Measurements from ENCODE around the gene SLC25A38.
"Not testable (repeated sequence)": the region's sequence is repeated elsewhere in the genome, so short reads cannot be mapped to it uniquely, and the experiment has no call there.

SLC25A38 gene

GRCh38 chr3:39383045-39383880 lies at the start of gene SLC25A38:
SLC25A38 (plus strand) TSS chr3:39383370; CDS start chr3:39383725, 355 bp downstream.
- no peak for DNase-seq

- no peak for DNase-seq
These were observed 49.6 kb upstream of the SLC25A38 start for GRCh38 chr3:39333607-39334006.

- DNase-seq = no peak
These were observed 49.0 kb upstream of the SLC25A38 start for GRCh38 chr3:39334205-39334604.

- no peak for DNase-seq
These were observed 45.0 kb upstream of the SLC25A38 start for GRCh38 chr3:39338201-39338600.

- DNase-seq = no peak
These were observed 44.1 kb upstream of the SLC25A38 start for GRCh38 chr3:39339086-39339485.

- no peak for DNase-seq
These were observed 40.0 kb upstream of the SLC25A38 start for GRCh38 chr3:39343076-39343717.

GRCh38 chr3:39343760-39344159 lies 39.4 kb upstream of the SLC25A38 start:
- no peak for DNase-seq

GRCh38 chr3:39344746-39345344 lies 38.3 kb upstream of the SLC25A38 start:
- no peak for DNase-seq

GRCh38 chr3:39346785-39347585 lies 36.2 kb upstream of the SLC25A38 start:
- peak in 1 of 6 experiments; percentile 9 for DNase-seq

- no peak for DNase-seq
These were observed 35.6 kb upstream of the SLC25A38 start for GRCh38 chr3:39347586-39347876.

- DNase-seq = no peak
These were observed 34.1 kb upstream of the SLC25A38 start for GRCh38 chr3:39349080-39349479.

- DNase-seq = peak in 2 of 6 experiments; percentile 11 to 15
These were observed 32.5 kb upstream of the SLC25A38 start for GRCh38 chr3:39350714-39351113.

GRCh38 chr3:39351134-39351533 lies 32.0 kb upstream of the SLC25A38 start:
- not testable (repeated sequence) for DNase-seq

- DNase-seq = not testable (repeated sequence)
These were observed 29.8 kb upstream of the SLC25A38 start for GRCh38 chr3:39353168-39353927.

GRCh38 chr3:39358333-39358732 lies 24.8 kb upstream of the SLC25A38 start:
- DNase-seq = peak in 3 of 6 experiments; percentile 4 to 17 (median 6)

- DNase-seq = peak in 4 of 6 experiments; percentile 1 to 15 (median 4)
These were observed 21.8 kb upstream of the SLC25A38 start for GRCh38 chr3:39361252-39361927.

- DNase-seq = no peak
These were observed 21.0 kb upstream of the SLC25A38 start for GRCh38 chr3:39362192-39362591.

GRCh38 chr3:39362812-39363211 lies 20.4 kb upstream of the SLC25A38 start:
- DNase-seq = no peak

- DNase-seq = not testable (repeated sequence)
These were observed 12.7 kb upstream of the SLC25A38 start for GRCh38 chr3:39370450-39370849.

- DNase-seq = no peak
These were observed 10.3 kb upstream of the SLC25A38 start for GRCh38 chr3:39372833-39373232.

- no peak for DNase-seq
These were observed 6.1 kb upstream of the SLC25A38 start for GRCh38 chr3:39376959-39377634.
